B cell (primary cell): Measurements from ENCODE around the gene TRIM68.

Source experiments
- EZH2 ChIP-seq: IDR thresholded peaks from 2 replicates; pipeline ENCODE4 v1.6.1; 2012; ENCODE audit warnings: borderline replicate concordance, low read depth, mild to moderate bottlenecking, moderate library complexity, low read length; ENCODE audit not compliant: insufficient read depth, poor library complexity, severe bottlenecking
- TF ChIP-seq, protein P1 (sequence below): fragments of 200-600 bp; IDR thresholded peaks from one replicate; pipeline ENCODE4 v1.8.0; 2022; ENCODE audit warnings: antibody characterized with exemption, mild to moderate bottlenecking

DNA sequence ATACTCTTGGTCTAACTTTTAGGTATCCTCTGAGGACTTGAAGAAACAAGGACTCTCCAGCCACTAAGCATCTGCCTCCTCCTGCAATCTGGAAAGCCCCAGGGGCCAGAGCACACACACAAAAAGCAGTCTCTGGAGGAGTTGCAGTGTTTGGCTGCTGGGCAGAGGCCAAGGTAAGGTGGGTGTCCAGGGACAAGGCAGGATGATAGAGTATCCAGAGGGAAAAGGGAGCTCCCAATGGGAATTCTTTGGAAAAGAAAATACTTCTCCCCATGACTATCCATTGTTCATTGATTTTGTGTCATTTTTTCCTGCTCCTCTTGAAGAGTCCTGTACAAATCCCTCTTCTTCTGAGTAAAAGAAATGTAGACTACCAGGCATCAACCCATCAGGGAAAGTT is 26.6 kb downstream of the TRIM68 start, which contains the start of gene OR52I2:
- TF ChIP-seq, protein P1, sequence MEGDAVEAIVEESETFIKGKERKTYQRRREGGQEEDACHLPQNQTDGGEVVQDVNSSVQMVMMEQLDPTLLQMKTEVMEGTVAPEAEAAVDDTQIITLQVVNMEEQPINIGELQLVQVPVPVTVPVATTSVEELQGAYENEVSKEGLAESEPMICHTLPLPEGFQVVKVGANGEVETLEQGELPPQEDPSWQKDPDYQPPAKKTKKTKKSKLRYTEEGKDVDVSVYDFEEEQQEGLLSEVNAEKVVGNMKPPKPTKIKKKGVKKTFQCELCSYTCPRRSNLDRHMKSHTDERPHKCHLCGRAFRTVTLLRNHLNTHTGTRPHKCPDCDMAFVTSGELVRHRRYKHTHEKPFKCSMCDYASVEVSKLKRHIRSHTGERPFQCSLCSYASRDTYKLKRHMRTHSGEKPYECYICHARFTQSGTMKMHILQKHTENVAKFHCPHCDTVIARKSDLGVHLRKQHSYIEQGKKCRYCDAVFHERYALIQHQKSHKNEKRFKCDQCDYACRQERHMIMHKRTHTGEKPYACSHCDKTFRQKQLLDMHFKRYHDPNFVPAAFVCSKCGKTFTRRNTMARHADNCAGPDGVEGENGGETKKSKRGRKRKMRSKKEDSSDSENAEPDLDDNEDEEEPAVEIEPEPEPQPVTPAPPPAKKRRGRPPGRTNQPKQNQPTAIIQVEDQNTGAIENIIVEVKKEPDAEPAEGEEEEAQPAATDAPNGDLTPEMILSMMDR: no peak
- TF ChIP-seq EZH2: no peak
